Heart left ventricle (tissue), 16 donors: ENCODE results near the gene SAMD13. TPM values are rescaled to one million over a fixed set of nuclear protein-coding genes. Genes with fewer than 3 reads are reported as not detected.

Experiments used
- ATAC-seq, 4 donors: fragments of 200-7000 bp; cut with Tn5 transposase; one replicate each; pipeline ENCODE4 v1.9.1; 2020 to 2022; ENCODE audit warnings: moderate library complexity in 4 of 4, mild to moderate bottlenecking in 3 of 4, moderate number of reproducible peaks in 1 of 4
- DNase-seq, 5 donors: peaks; one replicate each; pipeline ENCODE4 v3.0.0-alpha.2; 2020
- H3K27ac ChIP-seq, 12 donors: fragments of 200-600 bp; sonication (generic) in 4 of 12; one replicate each; pipeline versions ENCODE4 v1.5.0 to v1.8.0; 2016 to 2022; ENCODE audit warnings: mild to moderate bottlenecking in 2 of 12
- H3K27me3 ChIP-seq, 9 donors: fragments of 200-600 bp; sonication (generic) in 2 of 9; one replicate each; pipeline versions ENCODE4 v1.5.1 to v1.8.0; 2016 to 2022; ENCODE audit warnings: mild to moderate bottlenecking in 3 of 9
- H3K36me3 ChIP-seq, 9 donors: fragments of 200-600 bp; sonication (generic) in 2 of 9; one replicate each; pipeline versions ENCODE4 v1.5.0 to v1.8.0; 2018 to 2022; ENCODE audit warnings: mild to moderate bottlenecking in 2 of 9
- H3K4me1 ChIP-seq, 12 donors: fragments of 200-600 bp; sonication (generic) in 4 of 12; one replicate each; pipeline versions ENCODE4 v1.5.0 to v1.8.0; 2016 to 2022; ENCODE audit warnings: mild to moderate bottlenecking in 3 of 12
- H3K4me3 ChIP-seq, 12 donors: fragments of 200-600 bp; sonication (generic) in 4 of 12; one replicate each; pipeline versions ENCODE4 v1.5.0 to v1.8.0; 2017 to 2022; ENCODE audit warnings: mild to moderate bottlenecking in 9 of 12, moderate library complexity in 4 of 12
- H3K9me3 ChIP-seq, 12 donors: fragments of 200-600 bp; sonication (generic) in 4 of 12; one replicate each; pipeline versions ENCODE4 v1.5.0 to v1.8.0; 2016 to 2022; ENCODE audit warnings: mild to moderate bottlenecking in 1 of 12
- CTCF ChIP-seq, 12 donors: fragments of 200-600 bp; sonication (generic) in 4 of 12; IDR thresholded peaks; one replicate each; pipeline versions ENCODE4 v1.5.0 to v1.8.0; 2018 to 2022; ENCODE audit warnings: antibody characterized with exemption in 12 of 12, mild to moderate bottlenecking in 5 of 12
- POLR2A ChIP-seq, 2 donors: fragments of 450-650 bp; IDR thresholded peaks; one replicate each; pipeline ENCODE4 v1.6.1; 2017; ENCODE audit warnings: antibody characterized with exemption in 2 of 2, mild to moderate bottlenecking in 2 of 2, moderate library complexity in 2 of 2
- WGBS, 4 donors: extraction: QIAGEN DNeasy Blood & Tissue Kit in 2 of 4; methylation state at CpG; one replicate each; pipeline versions ENCODE4 v1.1.5 to v1.1.7; 2013 to 2018; 5-methylcytosine and 5-hydroxymethylcytosine counted together
- intact Hi-C, 10 donors: fragments of 100-400 bp; cut with DNase I; formaldehyde crosslinking; loops; one replicate each; pipeline versions ENCODE4 v1.11.1 to v1.14.2; 2022
- polyA plus RNA-seq, 2 donors: library from polyadenylated mRNA; stranded (reverse); fragments of 200-250 nt; gene quantifications; one replicate each; pipeline ENCODE4 v1.2.3, GENCODE V29; 2013
- total RNA-seq, 9 donors: library from RNA; depleted of rRNA in 2 of 9; stranded (reverse); fragments of >200 nt in 2 of 9; fragmentation: NEBNext Ultra II Directional in 3 of 9; extraction: Animal tissue kit (Norgen Biotek cat#: 25700) in 3 of 9; gene quantifications; one replicate each; pipeline versions ENCODE4 v1.1.0 to v1.2.4, GENCODE V29; 2016 to 2023
- donor health status: ischemic (EF 13 %, LVEDD 7.1; RV severe dilation, severe dysfunction).
- donor health status: healthy with polysubstance abuse.
- donor health status: DM: no; HTN: yes; CAD: no.
- donor health status: DM: no; HTN: no; CAD: no.
- donor health status: ischemic (EF 25% LVEDD 6.9; RV normal size, moderate dysfunction).
- donor health status: ischemic (EF 25% LVEDD 5.7; RV mildly dilated, moderate dysfunction).
- donor health status: healthy.
- donor health status: DM: yes; HTN: yes; CAD: no.
- donor health status: ischemic (EF 35%, LVEDD 5.7; RV mildly dilated, moderate dysfunction).
- donor health status: nonischemic (EF 11% LVEDD 7.7; RV severe dilation, severe dysfunction).
- donor health status: DM: yes; HTN: yes; CAD: no.
- donor health status: PGD.
- donor health status: ischemic (EF 29% LVEDD 5.4; RV normal size, mild dysfunction).
- donor health status: nonischemic (EF 23%, LVEDD 6.1; RV moderate dilation, normal function).

SAMD13 gene
- total and polyA plus RNA-seq, 11 donors: 0.40 to 3.0 (median 1.5) TPM; not detected in 1

DNA sequence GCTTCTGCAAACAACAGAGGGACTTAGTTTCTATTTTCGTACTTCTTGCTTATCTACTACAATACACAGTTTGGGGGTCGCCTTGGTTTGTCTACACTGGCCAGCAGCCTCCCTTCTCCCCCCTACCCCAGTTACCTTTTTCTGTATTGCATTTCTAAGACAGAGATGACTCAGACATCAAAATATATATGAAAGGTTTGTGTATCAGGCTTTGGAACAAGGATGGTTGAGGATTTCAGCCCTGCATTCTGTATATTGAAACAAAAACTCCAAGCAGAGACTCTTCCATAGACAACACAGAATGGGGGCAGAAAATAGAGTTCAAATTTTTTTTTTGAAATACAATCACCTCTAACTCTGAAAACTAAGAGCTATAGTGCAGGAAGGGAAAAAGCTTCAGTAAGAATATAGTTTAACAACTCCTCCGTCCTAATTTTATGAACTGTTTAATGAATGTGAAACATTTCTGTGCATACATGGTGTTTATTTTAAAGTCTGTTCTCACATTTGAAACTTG lies 1.9 kb downstream of the SAMD13 start:
- H3K27ac ChIP-seq: peak overlapping the region in 10 of 12 donors; percentile 17 to 76 (median 61)
- H3K27me3 ChIP-seq: no peaks in the 10 kb centered on the region
- intact Hi-C loops: loop anchor here in 4 of 10 donors (5.0 to 10.0 kb wide), 3 partner anchors 74 to 391 kb away; partner anchors contain the start of gene SSX2IP (in 1 of the 4)
- ATAC-seq (no peak), DNase-seq (no peak)
- no peak for TF ChIP-seq CTCF (IDR thresholded peaks at IDR 0.05)
- no peak for TF ChIP-seq POLR2A (IDR thresholded peaks at IDR 0.05)
- no peaks in the 10 kb centered on the region for H3K36me3 ChIP-seq
- WGBS, 4 donors: 20 to 27% (median 24%) methylated on average over 3 of the region's 3 CpGs
- peaks cover 0 to 41% (median 22%) of the 10 kb centered on the region in 12 donors for H3K4me1 ChIP-seq
- H3K9me3 ChIP-seq: peaks cover 0 to 10% (median 0%) of the 10 kb centered on the region in 12 donors
- peak overlapping the region in 9 of 12 donors; percentile 38 to 60 (median 48) for H3K4me3 ChIP-seq

DNA sequence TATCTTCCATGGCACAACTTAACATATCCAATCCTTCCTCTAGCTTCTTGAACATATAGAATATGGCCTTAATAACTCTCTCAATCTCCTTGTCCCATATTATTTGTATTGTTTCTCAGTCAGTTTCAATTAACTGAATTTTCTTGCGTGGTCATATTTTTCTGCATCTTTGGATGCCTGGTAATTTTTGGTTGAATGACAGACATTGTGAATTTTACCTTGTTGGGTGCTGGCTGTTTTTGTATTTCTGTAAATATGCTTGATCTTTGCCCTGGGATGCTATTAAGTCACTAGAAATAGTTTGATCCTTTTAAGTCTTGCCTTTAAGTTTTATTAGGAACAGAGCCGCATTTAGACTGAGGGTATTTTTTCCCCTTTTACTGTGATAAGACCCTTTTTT lies 5.9 kb downstream of the SAMD13 start:
- H3K9me3 ChIP-seq: peaks cover 0 to 10% (median 0%) of the 10 kb centered on the region in 12 donors
- H3K27ac ChIP-seq: no peak overlapping the region
- intact Hi-C loops: loop anchor here in 3 of 10 donors (10.0 kb wide), 2 partner anchors 127 to 387 kb away; partner anchors contain the start of gene SSX2IP (in 1 of the 3)
- no peak overlapping the region for H3K4me3 ChIP-seq
- H3K27me3 ChIP-seq: no peaks in the 10 kb centered on the region
- ATAC-seq (no peak), DNase-seq (no peak)
- H3K36me3 ChIP-seq: no peaks in the 10 kb centered on the region
- 94 to 99% (median 98%) methylated on average over 2 of the region's 2 CpGs for WGBS, 4 donors
- TF ChIP-seq CTCF (IDR thresholded peaks at IDR 0.05) (no peak), POLR2A (IDR thresholded peaks at IDR 0.05) (no peak)
- H3K4me1 ChIP-seq: peaks cover 0 to 12% (median 0%) of the 10 kb centered on the region in 12 donors

DNA sequence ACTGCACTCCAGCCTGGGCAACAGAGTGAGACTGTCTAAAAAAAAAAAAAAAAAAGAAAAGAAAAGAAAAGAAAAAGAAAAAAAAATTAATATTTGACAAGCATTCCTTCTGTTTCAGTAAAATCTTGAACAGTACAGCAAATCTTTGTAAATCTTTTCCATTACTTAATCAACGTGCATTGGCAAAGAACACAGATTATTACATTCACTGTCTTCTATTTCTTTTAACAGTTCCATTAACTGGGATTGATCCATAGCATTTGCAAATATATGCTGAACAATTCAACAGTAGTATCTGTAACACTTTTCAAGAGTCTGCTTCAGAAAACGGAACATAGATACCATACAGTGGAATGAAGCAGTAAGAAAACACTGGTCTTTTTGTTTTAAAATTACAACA lies 9.8 kb downstream of the SAMD13 start:
- no peak for DNase-seq
- 73 to 82% (median 79%) methylated on average over 2 of the region's 2 CpGs for WGBS, 4 donors

DNA sequence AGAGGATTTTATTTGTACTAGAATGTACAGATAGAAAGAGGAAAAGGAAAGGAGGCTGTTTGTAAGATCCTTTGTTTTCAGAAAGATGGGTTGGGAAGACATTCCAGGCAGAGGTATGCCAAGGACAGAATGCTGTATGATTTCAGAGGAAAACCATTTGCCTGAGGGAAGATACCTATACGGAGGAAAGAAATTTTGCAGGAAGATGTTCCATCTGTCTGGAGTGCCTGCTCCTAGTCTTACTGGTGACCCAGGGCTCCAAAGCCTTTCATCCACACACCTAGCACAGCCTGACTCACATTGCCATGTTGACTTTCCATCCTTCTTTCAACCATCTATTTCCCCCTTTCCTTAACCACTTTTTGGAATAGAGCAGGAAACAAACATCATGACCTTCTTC lies 18.2 kb downstream of the SAMD13 start:
- Histone ChIP-seq H3K9me3 (peaks cover 0 to 13% (median 0%) of the 10 kb centered on the region in 12 donors), H3K27me3 (no peaks in the 10 kb centered on the region), H3K36me3 (no peaks in the 10 kb centered on the region), H3K4me3 (no peak overlapping the region), H3K27ac (no peak overlapping the region), H3K4me1 (no peaks in the 10 kb centered on the region)
- no peak for DNase-seq
- intact Hi-C loops: no loop called here
- TF ChIP-seq CTCF (IDR thresholded peaks at IDR 0.05) (no peak), POLR2A (IDR thresholded peaks at IDR 0.05) (no peak)
- 55 to 73% (median 68%) methylated on average over 1 of the region's 1 CpG for WGBS, 4 donors
- ATAC-seq: no peak

More for the DNA sequence above, 9.8 kb downstream of the SAMD13 start:
- H3K4me1 ChIP-seq: no peaks in the 10 kb centered on the region
- H3K27ac ChIP-seq: no peak overlapping the region
- H3K36me3 ChIP-seq: no peaks in the 10 kb centered on the region
- no peak for ATAC-seq
- no peaks in the 10 kb centered on the region for H3K27me3 ChIP-seq
- intact Hi-C loops: no loop called here
- peaks cover 0 to 11% (median 0%) of the 10 kb centered on the region in 12 donors for H3K9me3 ChIP-seq
- TF ChIP-seq CTCF (IDR thresholded peaks at IDR 0.05): no peak
- no peak for TF ChIP-seq POLR2A (IDR thresholded peaks at IDR 0.05)
- no peak overlapping the region for H3K4me3 ChIP-seq
